GM21786 (cell line): ENCODE data around the gene PRMT2.

ENCODE experiments used
- ATAC-seq: cut with Tn5 transposase; IDR thresholded peaks from one replicate; pipeline ENCODE4 v1.9.1; 2021; ENCODE audit not compliant: unreplicated experiment

The PRMT2 gene

GRCh38 chr21:46639489-46640386 lies 4.3 kb downstream of the PRMT2 start:
- no peak for ATAC-seq

- ATAC-seq, result no peak
Observed at GRCh38 chr21:46641656-46642055, 6.2 kb downstream of the PRMT2 start.

GRCh38 chr21:46643379-46644177 lies 8.1 kb downstream of the PRMT2 start:
- no peak for ATAC-seq

- no peak for ATAC-seq
Observed at GRCh38 chr21:46645840-46646239, 10.4 kb downstream of the PRMT2 start.

- no peak for ATAC-seq
Observed at GRCh38 chr21:46646541-46647154, 11.2 kb downstream of the PRMT2 start.

GRCh38 chr21:46648539-46648938 lies 13.1 kb downstream of the PRMT2 start:
- no peak for ATAC-seq

- ATAC-seq, result no peak
Observed at GRCh38 chr21:46649356-46649755, 13.9 kb downstream of the PRMT2 start.

GRCh38 chr21:46650476-46651098 lies 15.1 kb downstream of the PRMT2 start:
- no peak for ATAC-seq

- ATAC-seq, result no peak
Observed at GRCh38 chr21:46651121-46651520, 15.6 kb downstream of the PRMT2 start.

GRCh38 chr21:46655230-46655629 lies 19.8 kb downstream of the PRMT2 start:
- no peak for ATAC-seq

GRCh38 chr21:46656820-46657219 lies 21.3 kb downstream of the PRMT2 start:
- no peak for ATAC-seq

- ATAC-seq, result no peak
Observed at GRCh38 chr21:46660505-46660904, 25.0 kb downstream of the PRMT2 start.

GRCh38 chr21:46661211-46661625 lies 25.7 kb downstream of the PRMT2 start:
- ATAC-seq, result no peak

GRCh38 chr21:46661642-46662366 lies 26.3 kb downstream of the PRMT2 start:
- no peak for ATAC-seq

- no peak for ATAC-seq
Observed at GRCh38 chr21:46662367-46662654, 26.8 kb downstream of the PRMT2 start.

GRCh38 chr21:46662765-46663500 lies 27.5 kb downstream of the PRMT2 start:
- ATAC-seq, result no peak

- no peak for ATAC-seq
Observed at GRCh38 chr21:46663754-46664153, 28.3 kb downstream of the PRMT2 start.

GRCh38 chr21:46664316-46664995 lies 29.0 kb downstream of the PRMT2 start:
- ATAC-seq, result no peak

- ATAC-seq, result no peak
Observed at GRCh38 chr21:46665566-46665965, 30.1 kb downstream of the PRMT2 start.
